Middle frontal gyrus (tissue), 1 donor: ENCODE results near the gene NDUFS8.

Experiments used
- DNase-seq: peaks from one replicate; pipeline ENCODE4 v3.0.0-alpha.2; 2015; ENCODE audit warnings: low spot score; ENCODE audit errors: extremely low spot score

The NDUFS8 gene

GRCh38 chr11:68014947-68015447 lies 15.5 kb upstream of the NDUFS8 start:
- DNase-seq = no peak

GRCh38 chr11:68015467-68015866 lies 15.0 kb upstream of the NDUFS8 start:
- DNase-seq = no peak

GRCh38 chr11:68016161-68016903 lies 14.1 kb upstream of the NDUFS8 start:
- no peak for DNase-seq

DNA sequence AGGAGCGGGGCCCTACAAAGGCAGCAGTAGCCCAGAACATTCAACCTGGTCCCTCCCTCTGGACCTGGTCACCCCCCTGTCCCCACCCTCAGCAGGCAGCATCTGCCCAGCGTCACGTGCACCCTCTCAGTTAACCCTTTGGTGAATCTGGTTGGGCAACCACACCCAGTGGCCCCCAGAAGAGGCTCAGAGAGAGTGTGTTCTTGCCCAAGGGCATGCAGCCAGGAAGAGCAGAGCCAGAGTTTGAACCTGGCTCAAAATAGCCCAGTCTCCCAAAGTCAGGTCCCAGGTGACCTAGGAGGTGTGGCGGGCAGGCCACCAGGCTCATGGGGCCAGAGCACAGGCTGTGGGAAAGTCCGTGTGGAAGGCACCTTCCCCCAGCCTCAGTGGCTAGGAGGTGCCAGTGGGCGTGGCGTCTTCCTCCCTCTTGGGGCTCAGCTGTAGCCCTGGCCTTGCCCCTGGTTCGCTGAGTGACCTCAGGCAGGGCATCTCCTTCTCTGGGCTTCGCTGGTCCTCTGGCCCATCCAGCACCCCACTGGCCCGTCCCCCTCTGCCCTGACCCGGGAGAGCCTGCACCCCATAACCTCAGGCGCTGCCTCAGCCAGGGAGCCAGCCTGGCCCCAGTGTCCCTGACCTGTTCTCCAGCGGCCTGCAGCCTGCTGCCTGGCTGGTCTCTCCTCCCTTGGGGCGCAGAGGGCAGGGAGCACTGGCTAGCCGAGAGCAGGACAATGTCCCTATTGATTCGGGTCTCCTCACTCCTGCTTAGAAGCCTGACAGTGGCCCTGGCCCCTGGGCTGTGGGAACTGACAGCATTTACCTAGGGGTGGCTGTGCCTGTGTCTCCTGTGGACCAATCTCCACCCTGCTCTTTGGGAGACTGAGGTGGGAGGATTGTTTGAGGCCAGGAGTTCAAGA lies 13.3 kb upstream of the NDUFS8 start:
- no peak for DNase-seq

- no peak for DNase-seq
These were observed 12.3 kb upstream of the NDUFS8 start for GRCh38 chr11:68017980-68018729.

- DNase-seq = no peak
These were observed 11.7 kb upstream of the NDUFS8 start for GRCh38 chr11:68018730-68019190.

DNA sequence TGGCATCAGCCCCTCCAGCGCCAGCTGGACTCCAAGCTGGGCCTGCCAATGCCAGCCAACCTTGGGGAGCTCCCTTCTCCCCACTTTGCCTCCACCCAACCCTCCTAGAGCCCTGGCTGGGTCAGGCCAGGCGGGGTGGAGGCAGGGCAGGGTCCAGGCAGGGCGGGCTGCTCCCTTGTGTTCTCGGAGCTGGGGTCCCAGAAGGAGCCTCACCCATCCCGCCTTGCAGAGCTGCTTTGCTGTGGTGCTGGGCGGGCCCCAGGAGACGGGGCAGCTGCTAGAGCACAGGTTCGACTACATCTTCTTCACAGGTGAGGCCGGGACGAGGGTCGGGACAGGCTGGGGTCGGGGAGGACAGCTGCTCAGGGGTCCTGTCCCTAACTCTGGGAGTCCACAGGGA lies 11.0 kb upstream of the NDUFS8 start:
- DNase-seq = no peak

GRCh38 chr11:68020575-68020974 lies 9.9 kb upstream of the NDUFS8 start:
- DNase-seq = no peak

DNA sequence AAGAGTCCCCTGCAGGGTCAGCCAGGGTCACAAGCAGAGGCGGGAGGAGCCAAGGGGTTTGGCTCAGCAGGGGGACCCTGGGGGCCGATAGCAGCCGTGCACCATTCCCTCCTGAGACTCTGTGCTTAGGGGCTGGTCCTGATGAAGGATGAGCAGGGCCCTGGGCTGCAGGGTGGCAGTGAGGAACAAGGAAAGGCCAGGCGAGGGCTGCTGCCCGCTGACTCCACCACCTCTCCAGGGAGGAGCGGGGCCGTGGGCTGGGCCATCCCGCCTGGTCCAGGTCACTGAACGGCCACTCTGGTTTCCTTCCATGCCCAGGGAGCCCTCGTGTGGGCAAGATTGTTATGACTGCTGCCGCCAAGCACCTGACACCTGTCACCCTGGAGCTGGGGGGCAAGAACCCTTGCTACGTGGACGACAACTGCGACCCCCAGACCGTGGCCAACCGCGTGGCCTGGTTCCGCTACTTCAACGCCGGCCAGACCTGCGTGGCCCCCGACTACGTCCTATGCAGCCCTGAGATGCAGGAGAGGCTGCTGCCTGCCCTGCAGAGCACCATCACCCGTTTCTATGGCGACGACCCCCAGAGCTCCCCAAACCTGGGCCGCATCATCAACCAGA lies 9.2 kb upstream of the NDUFS8 start:
- DNase-seq = no peak

DNA sequence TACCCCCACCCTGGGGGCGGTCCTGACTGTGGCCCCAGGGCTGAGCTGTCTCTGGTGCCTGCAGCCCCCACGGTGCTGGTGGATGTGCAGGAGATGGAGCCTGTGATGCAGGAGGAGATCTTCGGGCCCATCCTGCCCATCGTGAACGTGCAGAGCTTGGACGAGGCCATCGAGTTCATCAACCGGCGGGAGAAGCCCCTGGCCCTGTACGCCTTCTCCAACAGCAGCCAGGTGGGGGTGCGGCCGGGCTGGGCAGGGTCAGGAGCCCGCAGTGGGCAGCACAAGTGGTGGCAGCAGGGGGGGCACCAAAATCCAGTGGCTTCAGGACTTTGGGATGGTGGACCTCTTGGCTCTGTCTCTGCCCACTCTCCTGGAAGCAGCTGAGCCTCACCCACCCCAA lies 8.0 kb upstream of the NDUFS8 start:
- no peak for DNase-seq

GRCh38 chr11:68024508-68024907 lies 6.0 kb upstream of the NDUFS8 start:
- DNase-seq = no peak

DNA sequence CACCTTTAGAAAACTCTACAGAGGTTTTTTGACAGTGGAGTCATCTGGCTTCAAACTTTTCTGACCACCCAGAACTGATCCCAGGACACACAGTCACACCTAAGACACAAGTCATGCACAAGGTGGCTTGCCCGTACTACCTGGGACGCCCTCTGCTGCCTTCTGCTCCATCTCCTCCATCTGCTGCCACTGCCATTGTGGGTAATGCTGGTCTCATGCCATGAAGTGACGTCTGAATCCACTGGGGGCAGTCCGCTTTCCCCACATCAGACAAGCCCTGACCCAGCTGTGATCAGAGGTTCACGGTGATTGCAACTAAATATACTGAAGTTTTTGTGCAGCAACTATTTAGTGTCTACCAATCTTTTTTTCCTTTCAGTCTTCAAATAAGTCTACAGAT lies 5.4 kb upstream of the NDUFS8 start:
- no peak for DNase-seq

DNA sequence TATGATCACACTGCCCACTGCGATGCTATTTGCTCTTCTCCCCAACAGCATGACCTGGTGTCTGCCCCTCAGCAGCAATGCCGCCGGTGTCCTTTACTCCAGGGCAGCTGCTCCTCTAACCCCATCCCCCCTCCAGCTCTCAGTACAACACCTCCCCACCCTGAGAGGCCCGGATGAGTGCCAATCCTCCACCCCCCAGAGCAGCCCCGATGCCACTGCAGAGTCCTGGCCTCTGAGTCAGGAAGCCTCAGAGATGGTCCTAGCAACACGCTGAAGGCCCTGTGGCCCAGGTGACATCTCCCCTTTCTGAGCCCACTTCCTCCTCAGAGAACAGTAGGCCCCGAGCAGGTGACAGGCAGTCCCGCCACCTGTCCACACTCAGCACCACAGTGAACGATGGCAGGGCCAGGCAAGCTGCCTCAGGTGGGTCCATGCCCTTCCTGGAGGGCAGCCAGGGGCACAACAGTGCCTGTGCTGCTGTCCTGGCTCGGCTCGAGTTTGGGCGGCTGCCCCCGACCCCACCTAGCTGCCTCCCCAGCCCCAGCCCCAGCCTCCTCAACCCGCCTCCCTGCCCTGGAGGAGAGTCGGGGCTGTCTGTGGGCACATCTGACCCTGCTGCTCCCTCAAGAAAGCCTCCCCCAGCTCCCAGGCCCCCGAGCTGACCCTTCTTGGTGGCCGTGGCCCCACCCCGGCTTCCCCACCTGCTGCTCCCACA lies 3.9 kb upstream of the NDUFS8 start:
- no peak for DNase-seq

- no peak for DNase-seq
These were observed 2.8 kb upstream of the NDUFS8 start for GRCh38 chr11:68027667-68028066.

DNA sequence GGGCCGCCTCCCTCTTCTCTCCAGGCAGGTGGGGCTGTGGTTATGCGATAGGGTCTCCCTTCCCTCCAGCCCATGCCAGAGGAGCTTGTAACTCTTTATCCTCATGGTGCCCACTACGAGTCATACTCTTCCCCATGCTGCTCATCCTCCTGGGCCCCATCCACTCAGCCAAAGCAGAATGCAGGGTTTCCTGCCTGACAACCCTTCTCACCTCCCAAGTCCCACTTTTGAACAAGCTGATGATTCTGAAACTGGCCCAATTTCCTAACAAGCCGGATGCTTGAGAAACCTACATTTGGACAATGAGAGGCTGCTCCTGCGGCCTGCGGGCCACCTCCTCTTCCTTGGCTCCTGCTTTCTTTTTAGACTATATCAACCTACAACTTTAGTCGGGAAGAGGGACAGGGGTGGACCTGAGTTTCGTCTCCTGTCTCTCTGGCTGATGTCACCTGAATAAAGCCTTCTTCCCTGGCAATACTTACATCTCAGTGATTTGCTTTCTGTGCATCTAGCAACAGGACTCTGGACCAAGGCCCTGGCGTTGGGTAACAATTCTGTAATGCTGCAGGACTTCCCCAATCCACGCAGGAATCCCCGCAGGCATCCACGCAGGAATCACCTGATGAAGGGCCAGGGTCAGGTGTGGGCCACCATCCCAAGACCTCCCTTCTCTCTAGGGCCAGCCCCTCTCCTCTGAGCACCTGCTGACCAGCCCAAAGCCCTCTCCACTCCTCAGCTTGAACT lies 1.5 kb upstream of the NDUFS8 start:
- no peak for DNase-seq

DNA sequence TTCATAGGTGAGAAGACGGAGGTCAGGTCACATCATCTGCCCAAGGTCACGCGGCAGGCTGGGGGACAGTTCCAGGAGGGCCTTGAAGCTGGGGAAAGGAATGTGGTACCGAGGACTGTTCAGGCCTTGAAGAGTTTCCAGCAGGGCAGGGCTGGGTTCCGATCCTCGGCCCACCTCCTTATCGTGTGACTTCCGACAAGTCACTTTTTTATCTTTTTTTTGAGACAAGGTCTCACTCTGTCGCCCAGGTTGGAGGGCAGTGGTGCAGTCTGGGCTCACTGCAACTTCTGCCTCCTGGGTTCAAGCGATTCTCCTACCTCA lies 623 bp downstream of the NDUFS8 start:
- no peak for DNase-seq

DNA sequence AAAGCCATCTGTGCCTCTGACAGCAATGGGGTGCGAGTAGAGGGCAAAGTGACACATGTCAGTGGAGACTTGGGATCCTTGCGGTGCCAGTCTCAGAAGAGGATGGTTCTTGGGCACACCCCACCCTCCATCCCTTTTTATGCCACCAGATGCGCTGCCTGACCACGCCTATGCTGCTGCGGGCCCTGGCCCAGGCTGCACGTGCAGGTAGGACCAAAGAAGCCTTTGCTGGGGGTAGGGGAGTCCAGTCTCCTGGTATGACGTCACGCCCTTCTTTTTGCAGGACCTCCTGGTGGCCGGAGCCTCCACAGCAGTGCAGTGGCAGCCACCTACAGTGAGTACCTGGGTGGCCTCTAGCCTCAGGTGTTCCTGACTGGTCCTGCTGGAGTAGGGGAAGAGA lies 1.5 kb downstream of the NDUFS8 start:
- DNase-seq = no peak

GRCh38 chr11:68032997-68033707 lies 2.7 kb downstream of the NDUFS8 start:
- no peak for DNase-seq

GRCh38 chr11:68033708-68034045 lies 3.2 kb downstream of the NDUFS8 start:
- no peak for DNase-seq
